GM18520 (cell line): ENCODE data around the gene CYP24A1.

ENCODE experiments used
- ATAC-seq: cut with Tn5 transposase; IDR thresholded peaks from one replicate; pipeline ENCODE4 v1.9.1; 2021; ENCODE audit not compliant: unreplicated experiment

Gene CYP24A1

GRCh38 chr20:54203281-54203680 lies 29.5 kb upstream of the CYP24A1 start:
- no peak for ATAC-seq

GRCh38 chr20:54201268-54201846 lies 27.6 kb upstream of the CYP24A1 start:
- ATAC-seq = no peak

- no peak for ATAC-seq
Observed at GRCh38 chr20:54200487-54201267, 26.9 kb upstream of the CYP24A1 start.

- ATAC-seq = no peak
Observed at GRCh38 chr20:54199721-54200176, 26.0 kb upstream of the CYP24A1 start.

GRCh38 chr20:54199283-54199682 lies 25.5 kb upstream of the CYP24A1 start:
- ATAC-seq = no peak

GRCh38 chr20:54197621-54198604 lies 24.1 kb upstream of the CYP24A1 start:
- no peak for ATAC-seq

- ATAC-seq = peak; percentile 34
Observed at GRCh38 chr20:54195483-54196472, 22.0 kb upstream of the CYP24A1 start.

GRCh38 chr20:54194724-54195438 lies 21.1 kb upstream of the CYP24A1 start:
- peak; percentile 37 for ATAC-seq

- ATAC-seq = no peak
Observed at GRCh38 chr20:54193817-54194216, 20.0 kb upstream of the CYP24A1 start.

- ATAC-seq = no peak
Observed at GRCh38 chr20:54190217-54190616, 16.4 kb upstream of the CYP24A1 start.

- no peak for ATAC-seq
Observed at GRCh38 chr20:54189630-54190029, 15.8 kb upstream of the CYP24A1 start.

- no peak for ATAC-seq
Observed at GRCh38 chr20:54188132-54188849, 14.5 kb upstream of the CYP24A1 start.

- no peak for ATAC-seq
Observed at GRCh38 chr20:54184904-54185626, 11.3 kb upstream of the CYP24A1 start.

GRCh38 chr20:54184071-54184470 lies 10.3 kb upstream of the CYP24A1 start:
- no peak for ATAC-seq

- no peak for ATAC-seq
Observed at GRCh38 chr20:54180931-54181330, 7.1 kb upstream of the CYP24A1 start.

GRCh38 chr20:54179946-54180345 lies 6.2 kb upstream of the CYP24A1 start:
- no peak for ATAC-seq

GRCh38 chr20:54178256-54178655 lies 4.5 kb upstream of the CYP24A1 start:
- ATAC-seq = no peak

GRCh38 chr20:54177378-54177777 lies 3.6 kb upstream of the CYP24A1 start:
- ATAC-seq = no peak
